AG10803 (cell line): ENCODE measurements around the gene BNC2.

Experiments
- DNase-seq: peaks from one replicate; pipeline ENCODE4 v3.0.0; 2010; ENCODE audit warnings: low read depth
- H3K4me3 ChIP-seq: 2 replicates; pipeline ENCODE4 v1.5.1; 2011; ENCODE audit warnings: mild to moderate bottlenecking, low read length, control low read depth
- TF ChIP-seq, protein P1 (sequence below): conservative IDR thresholded peaks from 2 replicates; pipeline ENCODE4 v1.5.1; 2011; ENCODE audit warnings: mild to moderate bottlenecking, low read length, control low read depth, inconsistent platforms

Gene BNC2

DNA sequence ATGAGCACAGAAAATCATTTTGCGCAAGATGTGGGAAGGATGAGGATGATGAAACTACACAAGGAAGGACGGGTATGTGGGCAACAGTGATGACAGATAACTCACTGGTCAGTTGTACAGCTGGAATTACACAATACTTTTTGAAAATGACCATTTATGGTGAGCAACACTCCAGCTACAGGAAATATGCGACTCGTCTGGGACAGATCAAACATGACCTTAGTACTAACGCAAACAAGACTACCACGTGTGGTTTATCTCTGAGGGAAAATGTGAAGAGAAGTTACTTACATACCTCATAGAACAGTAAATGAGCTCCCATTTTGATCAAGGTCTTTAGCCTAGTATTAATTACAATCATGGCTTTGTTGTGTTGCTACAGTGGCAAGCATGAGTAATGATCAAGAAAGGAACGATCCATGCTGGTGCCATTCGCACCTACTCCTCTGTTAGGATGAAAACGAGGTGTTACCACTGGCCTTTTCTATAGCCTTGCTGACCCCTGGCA is 456.9 kb downstream of the BNC2 start:
- TF ChIP-seq, protein P1, sequence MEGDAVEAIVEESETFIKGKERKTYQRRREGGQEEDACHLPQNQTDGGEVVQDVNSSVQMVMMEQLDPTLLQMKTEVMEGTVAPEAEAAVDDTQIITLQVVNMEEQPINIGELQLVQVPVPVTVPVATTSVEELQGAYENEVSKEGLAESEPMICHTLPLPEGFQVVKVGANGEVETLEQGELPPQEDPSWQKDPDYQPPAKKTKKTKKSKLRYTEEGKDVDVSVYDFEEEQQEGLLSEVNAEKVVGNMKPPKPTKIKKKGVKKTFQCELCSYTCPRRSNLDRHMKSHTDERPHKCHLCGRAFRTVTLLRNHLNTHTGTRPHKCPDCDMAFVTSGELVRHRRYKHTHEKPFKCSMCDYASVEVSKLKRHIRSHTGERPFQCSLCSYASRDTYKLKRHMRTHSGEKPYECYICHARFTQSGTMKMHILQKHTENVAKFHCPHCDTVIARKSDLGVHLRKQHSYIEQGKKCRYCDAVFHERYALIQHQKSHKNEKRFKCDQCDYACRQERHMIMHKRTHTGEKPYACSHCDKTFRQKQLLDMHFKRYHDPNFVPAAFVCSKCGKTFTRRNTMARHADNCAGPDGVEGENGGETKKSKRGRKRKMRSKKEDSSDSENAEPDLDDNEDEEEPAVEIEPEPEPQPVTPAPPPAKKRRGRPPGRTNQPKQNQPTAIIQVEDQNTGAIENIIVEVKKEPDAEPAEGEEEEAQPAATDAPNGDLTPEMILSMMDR: no peak
- no peak overlapping the region for H3K4me3 ChIP-seq
- peak; percentile 97 for DNase-seq

DNA sequence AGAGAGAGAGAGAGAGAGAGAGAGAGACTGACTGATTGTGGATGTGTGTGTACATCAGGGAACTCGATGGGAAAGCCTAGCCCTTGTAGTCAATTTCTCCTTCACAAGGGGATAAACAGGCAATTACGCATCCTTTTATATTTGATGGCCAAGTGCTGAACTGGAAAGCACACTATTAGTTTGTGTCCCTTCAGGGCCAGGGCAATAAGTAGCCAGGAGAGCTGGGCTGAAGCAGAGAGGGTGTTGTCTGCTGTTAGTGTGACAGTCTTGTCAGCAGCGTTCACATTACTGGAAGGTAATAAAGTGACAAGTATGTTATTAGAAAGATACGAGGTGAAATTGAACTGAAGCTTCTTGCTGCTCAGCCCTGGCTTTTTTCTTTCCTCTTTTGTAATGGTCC is 457.7 kb downstream of the BNC2 start:
- TF ChIP-seq, protein P1: no peak
- H3K4me3 ChIP-seq: no peak overlapping the region
- no peak for DNase-seq

DNA sequence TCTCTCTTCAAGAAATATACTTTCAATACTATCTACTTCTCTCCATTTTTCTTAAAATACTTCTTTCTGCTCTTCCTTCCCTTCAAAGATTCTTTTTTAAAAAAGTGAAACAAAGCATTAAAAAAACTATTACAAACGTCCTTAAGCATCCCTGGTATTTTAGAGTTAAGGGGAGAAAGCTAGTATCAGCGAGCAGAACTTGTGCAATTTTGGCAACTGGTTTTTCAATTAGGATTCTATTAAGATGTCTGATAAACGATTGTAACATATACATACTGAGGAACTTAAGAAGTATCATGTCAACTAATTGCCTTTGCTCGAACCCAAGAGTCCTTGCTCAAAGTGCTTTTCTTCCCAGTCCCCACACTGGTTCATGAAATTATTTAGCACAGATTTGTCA is 459.2 kb downstream of the BNC2 start:
- H3K4me3 ChIP-seq: no peak overlapping the region
- no peak for DNase-seq
- TF ChIP-seq, protein P1: no peak

DNA sequence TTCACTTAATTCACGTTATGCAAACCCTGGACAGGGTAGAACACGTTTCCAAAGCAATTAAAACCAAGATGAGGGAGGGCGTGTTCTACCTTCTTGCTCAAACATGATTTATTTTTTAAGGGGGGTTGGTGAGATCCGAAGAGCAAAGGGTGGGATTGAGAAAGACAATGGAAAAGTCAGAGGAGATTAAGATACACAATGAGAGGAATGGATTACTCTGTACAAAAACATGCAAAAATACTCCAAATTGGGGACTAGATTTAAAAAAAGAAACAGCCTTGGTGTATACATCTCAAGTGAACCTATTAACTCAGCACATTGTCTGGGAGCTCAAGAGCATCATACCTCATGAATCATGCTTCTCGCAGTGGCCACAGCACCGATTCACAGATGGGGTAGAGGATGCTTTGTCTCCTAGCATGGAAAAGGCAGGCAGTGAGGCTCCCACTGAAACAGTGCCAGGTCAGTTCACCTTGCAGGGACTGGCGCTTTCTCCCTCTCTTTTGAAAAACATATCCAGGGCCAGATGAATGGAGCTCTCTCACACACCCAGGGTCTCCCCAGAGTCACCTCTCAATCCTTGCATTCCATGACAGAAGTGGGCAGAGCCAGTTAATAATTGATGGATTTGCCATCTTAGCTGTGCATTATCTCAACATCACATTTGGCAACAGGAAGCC is 459.7 kb downstream of the BNC2 start:
- TF ChIP-seq, protein P1: no peak
- H3K4me3 ChIP-seq: no peak overlapping the region
- DNase-seq: peak; percentile 46

DNA sequence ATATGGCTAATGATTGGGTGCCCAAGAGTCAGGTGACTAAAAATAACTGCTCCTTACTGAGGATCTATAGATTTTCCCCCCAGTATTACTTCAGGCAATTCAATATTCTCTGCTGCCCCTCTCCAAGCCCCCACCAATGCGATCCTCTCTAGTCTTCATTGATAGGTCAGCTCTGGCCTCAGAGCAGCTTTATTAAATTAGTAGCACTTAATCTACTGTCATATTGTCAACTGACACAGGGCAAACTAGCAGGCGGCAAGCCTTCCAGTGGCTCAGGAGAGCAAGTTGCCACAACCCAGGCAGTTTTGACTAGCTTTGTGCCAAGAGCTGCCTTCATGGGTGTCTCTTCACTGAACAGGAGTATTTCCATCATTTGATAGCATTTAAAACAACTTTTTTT is 462.9 kb downstream of the BNC2 start:
- H3K4me3 ChIP-seq: no peak overlapping the region
- no peak for DNase-seq
- TF ChIP-seq, protein P1: no peak

DNA sequence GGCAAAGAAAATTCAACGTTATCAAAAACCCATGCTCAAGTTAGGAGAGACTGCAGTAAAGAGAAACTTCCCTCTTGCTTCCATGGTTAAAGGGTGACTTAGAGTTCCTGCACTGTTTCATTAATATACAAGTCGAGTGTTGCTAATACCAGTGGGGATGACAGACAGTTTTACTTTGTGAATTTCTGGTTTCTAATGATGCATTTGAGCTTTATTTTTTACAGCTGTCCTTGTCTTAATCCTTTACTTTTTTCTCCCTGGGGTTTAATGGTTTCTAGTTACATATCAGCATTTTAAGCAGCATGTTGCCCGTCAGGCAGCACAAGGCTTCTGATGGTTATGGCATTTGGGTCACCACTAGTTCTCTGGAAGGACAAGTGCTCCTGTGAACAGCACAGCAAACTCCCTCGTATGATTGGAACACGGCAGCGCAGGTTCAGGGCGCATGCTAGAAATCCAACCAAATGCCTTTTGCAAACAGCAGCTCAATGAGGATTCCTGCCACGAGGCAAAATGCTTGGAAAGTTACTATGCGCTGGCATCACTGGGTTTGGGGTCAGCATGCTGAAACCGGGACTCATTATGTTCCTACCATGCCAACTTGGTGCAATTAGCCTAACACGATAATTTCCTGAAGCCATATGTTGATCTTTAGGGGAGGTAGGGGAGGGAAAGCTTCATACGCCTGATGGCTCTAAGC is 463.8 kb downstream of the BNC2 start:
- TF ChIP-seq, protein P1: no peak
- no peak for DNase-seq
- no peak overlapping the region for H3K4me3 ChIP-seq

DNA sequence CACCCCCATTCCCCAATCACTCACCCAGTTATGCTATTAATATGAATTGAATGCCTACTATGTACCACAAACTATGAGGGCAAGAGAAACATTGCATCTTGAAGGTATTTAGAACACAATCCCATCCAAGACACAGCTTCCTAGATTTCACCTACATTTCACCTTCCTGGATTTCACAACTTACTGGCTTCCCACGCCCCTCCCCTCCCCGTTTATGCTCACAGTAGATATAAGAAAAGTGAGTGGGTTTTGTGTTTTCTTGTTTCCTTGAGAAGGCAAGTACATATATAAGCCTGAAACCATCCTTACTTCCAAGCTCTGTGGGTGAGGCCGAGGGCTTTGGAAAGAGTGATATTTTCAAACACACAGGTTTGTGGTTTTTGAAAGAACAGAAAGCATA is 465.0 kb downstream of the BNC2 start:
- DNase-seq: no peak
- TF ChIP-seq, protein P1: no peak
- no peak overlapping the region for H3K4me3 ChIP-seq
